ENCODE results near the gene DNAJC22.

Gene DNAJC22

GRCh38 chr12:49345825-49346658 lies 646 bp upstream of the DNAJC22 start:
- TF ChIP-seq LEF1 (IDR thresholded peaks at IDR 0.05; ENCODE audit: borderline replicate concordance) (no peak), ZNF384 (IDR thresholded peaks at IDR 0.05) (no peak), ELF4 (IDR thresholded peaks at IDR 0.05) (no peak), PKNOX1 (IDR thresholded peaks at IDR 0.05) (no peak), HDGF (IDR thresholded peaks at IDR 0.05; ENCODE audit: borderline replicate concordance) (no peak), BHLHE40 (IDR thresholded peaks at IDR 0.05; ENCODE audit: borderline replicate concordance) (no peak), TARDBP (IDR thresholded peaks at IDR 0.05) (no peak), FOXM1 (IDR thresholded peaks at IDR 0.05; ENCODE audit: borderline replicate concordance) (no peak), FOXK2 (IDR thresholded peaks at IDR 0.05) (no peak), CTBP1 (IDR thresholded peaks at IDR 0.05; ENCODE audit: borderline replicate concordance) (no peak), SP1 (IDR thresholded peaks at IDR 0.05) (no peak), ARNT (IDR thresholded peaks at IDR 0.05) (no peak), FOXA1 (IDR thresholded peaks at IDR 0.05) (no peak), L3MBTL2 (conservative IDR thresholded peaks at IDR 0.05) (no peak), NFRKB (IDR thresholded peaks at IDR 0.05) (no peak), SUZ12 (IDR thresholded peaks at IDR 0.05) (no peak)
- DNase-seq (ENCODE audit: extremely low spot score) = no peak
- CTCF ChIA-PET = interaction anchor here (0.6 to 4.5 kb wide), 6 partner anchors 8 to 1585 kb away, joined by 3 to 43 read pairs (median 6); partner anchors contain the start of genes C1QL4 and TROAP
- POLR2A ChIA-PET = interaction anchor here (1.4 to 4.0 kb wide), 5 partner anchors 14 to 53 kb away, joined by 4 to 30 read pairs (median 7); partner anchors contain the start of genes SPATS2 and TROAP

GRCh38 chr12:49347311-49348193 lies 864 bp downstream of the DNAJC22 start:
- TF ChIP-seq HDGF (IDR thresholded peaks at IDR 0.05; ENCODE audit: borderline replicate concordance) = 0 out of 2 replicates have a peak, but pooled peaks have one; percentile 42
- no peak for TF ChIP-seq BHLHE40 (IDR thresholded peaks at IDR 0.05; ENCODE audit: borderline replicate concordance)
- TF ChIP-seq SP1 (IDR thresholded peaks at IDR 0.05) = no peak
- TF ChIP-seq FOXM1 (IDR thresholded peaks at IDR 0.05; ENCODE audit: borderline replicate concordance) = peak; percentile 80; the same call in 1 of the 2 replicates
- CTCF ChIA-PET = interaction anchor here (0.6 to 4.5 kb wide), 37 partner anchors 9 to 356 kb away, joined by 3 to 43 read pairs (median 4); partner anchors contain the start of genes C1QL4, SPATS2 and TROAP
- DNase-seq (ENCODE audit: extremely low spot score) = peak; percentile 89
- POLR2A ChIA-PET = interaction anchor here (0.5 to 4.0 kb wide), 9 partner anchors 11 to 217 kb away, joined by 3 to 30 read pairs (median 5); partner anchors contain the start of genes SPATS2 and TROAP

- TF ChIP-seq FOXK2 (IDR thresholded peaks at IDR 0.05) (no peak), FOXM1 (IDR thresholded peaks at IDR 0.05; ENCODE audit: borderline replicate concordance) (no peak), LEF1 (IDR thresholded peaks at IDR 0.05; ENCODE audit: borderline replicate concordance) (no peak), ZNF384 (IDR thresholded peaks at IDR 0.05) (no peak), HDGF (IDR thresholded peaks at IDR 0.05; ENCODE audit: borderline replicate concordance) (no peak), BHLHE40 (IDR thresholded peaks at IDR 0.05; ENCODE audit: borderline replicate concordance) (no peak), L3MBTL2 (conservative IDR thresholded peaks at IDR 0.05) (no peak), SUZ12 (IDR thresholded peaks at IDR 0.05) (no peak), TARDBP (IDR thresholded peaks at IDR 0.05) (no peak), NFRKB (IDR thresholded peaks at IDR 0.05) (no peak), ARNT (IDR thresholded peaks at IDR 0.05) (no peak), CTBP1 (IDR thresholded peaks at IDR 0.05; ENCODE audit: borderline replicate concordance) (no peak), SP1 (IDR thresholded peaks at IDR 0.05) (no peak), ELF4 (IDR thresholded peaks at IDR 0.05) (no peak), PKNOX1 (IDR thresholded peaks at IDR 0.05) (no peak), FOXA1 (IDR thresholded peaks at IDR 0.05) (no peak)
- DNase-seq (ENCODE audit: extremely low spot score) = no peak
- ChIA-PET POLR2A (interaction anchor here (1.6 to 4.0 kb wide), 2 partner anchors 9 to 25 kb away, joined by 6 to 30 read pairs; partner anchors contain the start of gene TROAP), CTCF (interaction anchor here (1.0 to 4.5 kb wide), 2 partner anchors 9 to 18 kb away, joined by 5 to 43 read pairs; no protein-coding TSS in a partner anchor)
These were observed 2.1 kb downstream of the DNAJC22 start for GRCh38 chr12:49348781-49349180.

GRCh38 chr12:49349266-49349665 lies 2.6 kb downstream of the DNAJC22 start:
- POLR2A ChIA-PET = interaction anchor here (4.0 kb wide), 1 partner anchor 26 kb away, joined by 30 read pairs; the partner anchor contains the start of gene TROAP
- CTCF ChIA-PET = interaction anchor here (1.0 to 4.5 kb wide), 2 partner anchors 9 to 18 kb away, joined by 5 to 43 read pairs; no protein-coding TSS in a partner anchor
- TF ChIP-seq LEF1 (IDR thresholded peaks at IDR 0.05; ENCODE audit: borderline replicate concordance) (no peak), ZNF384 (IDR thresholded peaks at IDR 0.05) (no peak), SUZ12 (IDR thresholded peaks at IDR 0.05) (no peak), PKNOX1 (IDR thresholded peaks at IDR 0.05) (no peak), TARDBP (IDR thresholded peaks at IDR 0.05) (no peak), L3MBTL2 (conservative IDR thresholded peaks at IDR 0.05) (no peak)
- DNase-seq (ENCODE audit: extremely low spot score) = no peak

GRCh38 chr12:49352351-49352750 lies 5.7 kb downstream of the DNAJC22 start:
- TF ChIP-seq ELF4 (IDR thresholded peaks at IDR 0.05) (no peak), ARNT (IDR thresholded peaks at IDR 0.05) (no peak), PKNOX1 (IDR thresholded peaks at IDR 0.05) (no peak), HDGF (IDR thresholded peaks at IDR 0.05; ENCODE audit: borderline replicate concordance) (no peak), SUZ12 (IDR thresholded peaks at IDR 0.05) (no peak), NFRKB (IDR thresholded peaks at IDR 0.05) (no peak), TARDBP (IDR thresholded peaks at IDR 0.05) (no peak), FOXM1 (IDR thresholded peaks at IDR 0.05; ENCODE audit: borderline replicate concordance) (no peak), SP1 (IDR thresholded peaks at IDR 0.05) (no peak), BHLHE40 (IDR thresholded peaks at IDR 0.05; ENCODE audit: borderline replicate concordance) (no peak), FOXK2 (IDR thresholded peaks at IDR 0.05) (no peak), L3MBTL2 (conservative IDR thresholded peaks at IDR 0.05) (no peak), FOXA1 (IDR thresholded peaks at IDR 0.05) (no peak), CTBP1 (IDR thresholded peaks at IDR 0.05; ENCODE audit: borderline replicate concordance) (no peak), ZNF384 (IDR thresholded peaks at IDR 0.05) (no peak), LEF1 (IDR thresholded peaks at IDR 0.05; ENCODE audit: borderline replicate concordance) (no peak)
- CTCF ChIA-PET = interaction anchor here (0.7 to 2.2 kb wide), 4 partner anchors 10 to 228 kb away, joined by 3 to 15 read pairs (median 4); partner anchors contain the start of gene C1QL4
- DNase-seq (ENCODE audit: extremely low spot score) = no peak
- POLR2A ChIA-PET = interaction anchor here (0.8 to 1.5 kb wide), 2 partner anchors 10 to 14 kb away, joined by 3 to 7 read pairs; no protein-coding TSS in a partner anchor

Data from HEK293T (cell line).